Neural crest cell (in vitro differentiated cells): ENCODE data around the gene MECR. TPM values are rescaled to one million over a fixed set of nuclear protein-coding genes. Genes with fewer than 3 reads are reported as not detected.
A peak's percentile ranks its signal among the peaks of the same experiment; 100 is the strongest.

ENCODE experiments used
- DNase-seq: peaks from one replicate; pipeline ENCODE4 v3.0.0; 2021; ENCODE audit warnings: low read depth, mixed read lengths, low spot score
- H3K27ac Mint-ChIP-seq: one replicate; pipeline ENCODE4 v1.8.0; 2021; ENCODE audit warnings: mild to moderate bottlenecking, mixed read lengths; ENCODE audit not compliant: unreplicated experiment
- H3K27me3 Mint-ChIP-seq: 2 replicates; pipeline ENCODE4 v1.8.0; 2021; ENCODE audit warnings: low read depth, mild to moderate bottlenecking, mixed read lengths
- H3K36me3 Mint-ChIP-seq: 2 replicates; pipeline ENCODE4 v1.8.0; 2021; ENCODE audit warnings: low read depth, mild to moderate bottlenecking, mixed read lengths
- H3K4me1 Mint-ChIP-seq: 2 replicates; pipeline ENCODE4 v1.8.0; 2021; ENCODE audit warnings: mixed read lengths
- H3K4me3 Mint-ChIP-seq: one replicate; pipeline ENCODE4 v1.8.0; 2021; ENCODE audit warnings: mild to moderate bottlenecking, mixed read lengths
- H3K9me3 Mint-ChIP-seq: 2 replicates; pipeline ENCODE4 v1.8.0; 2021; ENCODE audit warnings: mixed read lengths
- total RNA-seq: library from RNA; stranded (reverse); gene quantifications from 2 replicates; pipeline ENCODE4 v1.2.1, GENCODE V29; 2021
- TF ChIP-seq, protein P1 (sequence below): fragments of 200-600 bp; sonication (generic); conservative IDR thresholded peaks from 2 replicates; pipeline ENCODE4 v1.5.0; 2021; ENCODE audit warnings: antibody characterized with exemption, mild to moderate bottlenecking

The MECR gene
- total RNA-seq, 1 donor from 2014 or later, result 24.6 TPM

DNA sequence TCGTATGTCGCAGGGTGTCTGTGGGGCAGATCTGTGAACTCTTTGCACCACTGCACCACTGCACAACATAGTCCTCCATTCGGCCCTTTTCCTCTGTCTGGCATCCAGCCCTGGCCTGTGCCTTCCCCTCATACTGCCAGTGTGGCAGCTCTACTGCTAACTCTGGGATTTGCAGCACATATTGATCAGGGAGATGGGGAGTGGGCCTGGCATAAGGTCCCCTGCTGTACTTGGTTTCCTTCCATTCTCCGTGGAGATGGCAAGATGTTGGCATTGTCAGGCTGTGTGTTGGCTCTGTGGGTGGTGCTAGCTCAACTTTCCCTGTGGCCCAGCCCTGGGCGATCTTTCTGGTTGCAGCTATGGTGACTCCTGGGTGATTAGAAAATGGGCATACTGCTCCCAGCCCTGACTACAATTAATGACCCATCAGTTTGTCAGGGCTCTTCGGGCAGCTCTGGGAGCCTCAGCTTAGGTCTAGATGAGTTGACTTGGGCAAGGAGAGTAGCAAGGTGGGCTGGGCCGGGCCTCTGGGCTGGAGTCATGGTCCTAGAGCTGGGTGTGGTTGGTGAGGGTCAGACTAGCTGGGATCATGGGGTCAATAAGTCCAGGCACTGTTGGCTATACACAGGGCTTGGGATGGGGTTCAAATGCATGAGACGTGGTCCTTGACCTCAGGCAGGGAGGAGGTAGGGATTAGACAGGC, 17.0 kb upstream of the MECR start:
- no peaks in the 10 kb centered on the region for H3K36me3 Mint-ChIP-seq
- no peak for DNase-seq
- H3K4me1 Mint-ChIP-seq, result peaks cover 17% of the 10 kb centered on the region
- no peaks in the 10 kb centered on the region for H3K27me3 Mint-ChIP-seq
- TF ChIP-seq, protein P1, sequence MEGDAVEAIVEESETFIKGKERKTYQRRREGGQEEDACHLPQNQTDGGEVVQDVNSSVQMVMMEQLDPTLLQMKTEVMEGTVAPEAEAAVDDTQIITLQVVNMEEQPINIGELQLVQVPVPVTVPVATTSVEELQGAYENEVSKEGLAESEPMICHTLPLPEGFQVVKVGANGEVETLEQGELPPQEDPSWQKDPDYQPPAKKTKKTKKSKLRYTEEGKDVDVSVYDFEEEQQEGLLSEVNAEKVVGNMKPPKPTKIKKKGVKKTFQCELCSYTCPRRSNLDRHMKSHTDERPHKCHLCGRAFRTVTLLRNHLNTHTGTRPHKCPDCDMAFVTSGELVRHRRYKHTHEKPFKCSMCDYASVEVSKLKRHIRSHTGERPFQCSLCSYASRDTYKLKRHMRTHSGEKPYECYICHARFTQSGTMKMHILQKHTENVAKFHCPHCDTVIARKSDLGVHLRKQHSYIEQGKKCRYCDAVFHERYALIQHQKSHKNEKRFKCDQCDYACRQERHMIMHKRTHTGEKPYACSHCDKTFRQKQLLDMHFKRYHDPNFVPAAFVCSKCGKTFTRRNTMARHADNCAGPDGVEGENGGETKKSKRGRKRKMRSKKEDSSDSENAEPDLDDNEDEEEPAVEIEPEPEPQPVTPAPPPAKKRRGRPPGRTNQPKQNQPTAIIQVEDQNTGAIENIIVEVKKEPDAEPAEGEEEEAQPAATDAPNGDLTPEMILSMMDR, result no peak
- no peak overlapping the region for H3K4me3 Mint-ChIP-seq
- H3K9me3 Mint-ChIP-seq, result no peaks in the 10 kb centered on the region
- H3K27ac Mint-ChIP-seq, result no peak overlapping the region

DNA sequence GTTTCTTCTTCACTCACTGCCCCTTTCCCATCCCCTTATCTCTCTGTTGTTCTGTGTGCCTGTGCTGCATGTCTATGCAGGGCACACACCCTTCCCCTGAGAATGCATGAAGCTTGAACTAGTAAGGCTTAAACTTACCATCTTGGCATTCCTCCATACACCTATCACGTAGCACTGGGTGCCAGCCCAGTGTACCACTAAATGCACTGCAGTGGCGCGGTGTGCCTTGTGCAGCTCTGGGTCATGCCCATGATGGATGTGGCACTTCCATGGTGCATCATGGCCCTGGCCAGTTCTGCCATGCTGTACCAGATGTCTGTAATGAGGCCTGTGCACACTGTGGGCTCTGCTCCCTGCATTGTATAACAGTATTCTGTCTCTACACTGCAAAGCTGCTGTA, 16.3 kb upstream of the MECR start:
- DNase-seq, result no peak
- peaks cover 17% of the 10 kb centered on the region for H3K4me1 Mint-ChIP-seq

DNA sequence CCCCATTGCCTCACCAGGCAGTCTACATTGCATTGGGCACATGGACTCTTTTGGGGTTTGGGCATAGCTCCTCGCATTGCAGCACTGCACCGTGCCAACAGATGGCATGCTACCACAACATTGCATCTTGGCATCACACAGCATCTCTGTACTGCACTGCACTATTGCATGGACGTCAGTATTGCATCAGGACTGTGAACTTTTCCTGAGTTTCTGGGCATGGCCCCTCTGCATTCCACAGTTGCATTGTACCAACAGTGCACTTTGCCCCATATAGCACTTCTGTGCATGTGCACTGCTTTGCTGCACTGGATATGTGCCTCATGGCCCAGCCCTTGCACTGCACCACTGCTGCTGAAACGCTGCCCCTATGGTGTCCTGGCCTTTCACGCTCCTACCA, 15.1 kb upstream of the MECR start:
- Mint-ChIP-seq H3K27ac (no peak overlapping the region), H3K4me1 (peaks cover 17% of the 10 kb centered on the region), H3K27me3 (peaks cover 11% of the 10 kb centered on the region), H3K9me3 (no peaks in the 10 kb centered on the region), H3K4me3 (no peak overlapping the region), H3K36me3 (no peaks in the 10 kb centered on the region)
- DNase-seq, result no peak
- TF ChIP-seq, protein P1, result peak; percentile 37

More for the DNA sequence above, 16.3 kb upstream of the MECR start:
- H3K9me3 Mint-ChIP-seq, result no peaks in the 10 kb centered on the region
- H3K36me3 Mint-ChIP-seq, result no peaks in the 10 kb centered on the region
- H3K27me3 Mint-ChIP-seq, result no peaks in the 10 kb centered on the region
- no peak overlapping the region for H3K27ac Mint-ChIP-seq
- TF ChIP-seq, protein P1, result no peak
- H3K4me3 Mint-ChIP-seq, result no peak overlapping the region

DNA sequence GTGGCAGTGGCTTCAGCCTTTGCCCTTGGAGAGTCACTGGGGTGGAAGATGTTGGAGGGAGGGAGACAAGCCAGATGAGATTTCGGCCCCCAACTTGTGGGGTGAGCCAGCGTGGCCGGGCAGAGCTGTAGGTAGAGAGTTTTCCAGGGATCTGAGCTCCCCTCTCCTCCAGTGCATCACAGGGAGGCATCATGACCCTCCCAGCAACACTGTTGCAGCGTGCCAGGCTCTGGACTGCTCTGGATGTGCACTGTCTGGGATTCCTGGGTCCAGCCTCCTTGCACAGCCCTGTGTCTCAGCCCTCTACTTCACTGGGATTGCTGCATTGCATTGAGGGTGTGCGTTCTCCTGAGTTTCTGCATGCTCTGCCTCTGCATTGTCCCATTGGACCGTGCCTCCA, 14.5 kb upstream of the MECR start:
- Mint-ChIP-seq H3K4me1 (peaks cover 15% of the 10 kb centered on the region), H3K36me3 (no peaks in the 10 kb centered on the region), H3K4me3 (no peak overlapping the region), H3K27me3 (peaks cover 13% of the 10 kb centered on the region), H3K27ac (no peak overlapping the region), H3K9me3 (no peaks in the 10 kb centered on the region)
- no peak for DNase-seq
- TF ChIP-seq, protein P1, result no peak

DNA sequence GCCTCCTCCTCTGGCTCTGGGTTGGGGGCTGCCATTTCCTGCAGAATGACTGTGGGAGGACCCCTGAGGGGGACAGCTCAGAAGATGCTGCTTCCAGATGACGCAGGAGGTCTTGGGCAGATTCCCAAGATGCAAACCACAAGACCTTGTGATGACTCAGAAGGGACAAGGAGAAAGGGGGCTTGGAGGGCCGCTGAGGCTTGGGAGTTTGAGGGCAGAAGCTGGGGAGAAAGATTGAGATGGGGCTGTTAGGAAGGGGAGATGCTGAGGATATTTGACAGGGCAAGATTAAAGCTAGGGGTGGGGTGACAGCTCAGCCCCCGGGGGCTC, 13.1 kb upstream of the MECR start:
- Mint-ChIP-seq H3K4me3 (no peak overlapping the region), H3K4me1 (peaks cover 6% of the 10 kb centered on the region), H3K36me3 (no peaks in the 10 kb centered on the region), H3K9me3 (no peaks in the 10 kb centered on the region), H3K27ac (no peak overlapping the region), H3K27me3 (peaks cover 28% of the 10 kb centered on the region)
- no peak for DNase-seq
- TF ChIP-seq, protein P1, result no peak
